ENCODE results near the gene GABBR1.
"Not testable (repeated sequence)": the region's sequence is repeated elsewhere in the genome, so short reads cannot be mapped to it uniquely, and the experiment has no call there.

GABBR1 gene

DNA sequence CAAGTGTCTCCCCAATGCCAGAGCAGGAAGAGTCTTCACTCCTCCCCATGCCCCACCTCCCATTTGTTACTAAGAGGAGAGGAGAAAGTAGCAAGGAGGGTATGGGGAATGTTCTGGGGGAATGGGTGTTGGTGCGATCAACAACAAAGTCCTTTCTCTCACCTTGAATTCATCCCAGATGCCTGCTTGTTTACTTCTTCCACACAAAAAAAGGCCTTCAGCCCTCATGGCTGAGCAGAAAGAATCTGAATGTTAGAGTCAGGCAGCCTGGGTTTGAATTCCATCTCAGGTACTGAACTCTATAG lies 33.8 kb upstream of the GABBR1 start:
- no peak for DNase-seq (ENCODE audit: low read depth in 1 of 2, low spot score in 1 of 2)
- in situ Hi-C loops (cut with HindIII; ENCODE audit: low pct_unique_long_range_greater_than_20kb, low sequenced_read_pairs), result no loop called here
- TF ChIP-seq JUND (IDR thresholded peaks at IDR 0.05; ENCODE audit: low read depth), result no peak

DNA sequence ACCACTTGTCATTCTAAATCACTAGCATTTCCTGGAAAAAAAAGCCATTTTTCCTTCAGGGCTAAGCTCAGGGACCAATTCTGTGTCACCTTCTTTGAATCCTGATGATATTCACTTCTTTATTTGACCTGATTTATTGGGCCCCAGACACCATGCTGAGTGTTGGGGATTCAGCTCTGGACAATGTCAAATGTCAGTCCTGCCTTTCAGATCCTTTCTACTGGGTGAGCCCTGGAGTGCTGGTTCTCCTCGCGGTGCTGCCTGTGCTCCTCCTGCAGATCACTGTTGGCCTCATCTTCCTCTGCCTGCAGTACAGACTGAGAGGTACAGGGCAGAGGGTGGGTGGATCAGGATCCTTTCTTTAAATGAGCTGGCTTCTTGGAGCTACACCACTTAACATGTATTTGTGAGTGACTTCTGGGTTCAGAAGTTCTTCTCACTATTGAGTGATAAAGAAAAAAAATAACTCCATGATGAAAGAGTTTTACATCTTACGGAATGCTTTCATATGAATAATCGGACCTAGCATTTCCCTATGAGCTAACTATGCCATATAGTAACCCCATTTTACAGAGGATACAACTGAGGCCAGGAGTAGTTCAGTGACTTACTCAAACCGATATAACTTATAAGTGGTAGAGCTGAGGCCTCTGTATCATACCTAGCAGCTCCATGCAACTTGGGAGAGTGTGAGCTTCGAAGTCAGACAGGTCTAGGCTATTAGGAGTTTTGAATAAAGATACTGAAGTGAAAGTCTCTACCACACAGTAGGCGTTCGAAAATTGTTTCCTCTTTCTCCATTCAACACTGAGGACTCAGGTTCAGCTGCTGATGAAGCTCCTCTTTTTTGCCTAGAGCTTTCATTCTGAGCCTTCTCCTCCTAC lies 33.2 kb upstream of the GABBR1 start:
- no peak for DNase-seq (ENCODE audit: low read depth in 1 of 2, low spot score in 1 of 2)
- no peak for TF ChIP-seq JUND (IDR thresholded peaks at IDR 0.05; ENCODE audit: low read depth)
- in situ Hi-C loops (cut with HindIII; ENCODE audit: low pct_unique_long_range_greater_than_20kb, low sequenced_read_pairs), result no loop called here

DNA sequence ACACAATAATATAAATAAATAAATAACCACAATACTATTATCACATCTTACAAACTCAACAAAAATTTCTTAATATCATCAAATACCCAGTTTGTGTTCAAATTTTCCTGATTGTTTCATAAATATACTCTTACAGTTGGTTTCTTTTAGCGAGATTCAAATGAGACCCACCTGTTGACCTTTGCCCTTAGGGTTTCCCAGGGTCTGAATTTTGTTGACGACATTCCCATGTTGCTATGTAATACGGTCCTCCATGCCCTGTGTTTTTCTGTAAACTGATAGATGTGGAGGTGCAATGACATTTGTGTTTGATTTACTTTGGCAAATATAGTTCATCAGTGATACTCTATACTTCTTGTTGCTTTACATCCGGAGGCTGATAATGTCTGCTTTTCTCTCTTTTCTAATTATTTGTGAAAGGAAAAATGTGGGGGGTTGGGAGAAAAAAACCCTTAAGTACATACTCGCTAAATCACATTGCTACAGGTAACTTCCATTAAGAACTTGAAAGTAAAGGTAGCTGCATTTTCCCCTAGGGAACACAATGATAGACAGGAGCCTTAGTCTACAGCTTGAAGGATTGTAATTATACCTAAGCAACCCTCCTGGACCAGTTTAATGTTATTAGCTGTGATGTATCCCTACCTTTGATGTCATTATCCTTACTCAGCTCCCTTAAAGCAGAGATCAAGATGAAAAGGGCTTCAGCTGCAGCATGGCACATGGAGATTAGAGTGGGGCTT lies 30.5 kb upstream of the GABBR1 start:
- in situ Hi-C loops (cut with HindIII; ENCODE audit: low pct_unique_long_range_greater_than_20kb, low sequenced_read_pairs), result no loop called here
- TF ChIP-seq JUND (IDR thresholded peaks at IDR 0.05; ENCODE audit: low read depth), result no peak
- no peak for DNase-seq (ENCODE audit: low read depth in 1 of 2, low spot score in 1 of 2)

DNA sequence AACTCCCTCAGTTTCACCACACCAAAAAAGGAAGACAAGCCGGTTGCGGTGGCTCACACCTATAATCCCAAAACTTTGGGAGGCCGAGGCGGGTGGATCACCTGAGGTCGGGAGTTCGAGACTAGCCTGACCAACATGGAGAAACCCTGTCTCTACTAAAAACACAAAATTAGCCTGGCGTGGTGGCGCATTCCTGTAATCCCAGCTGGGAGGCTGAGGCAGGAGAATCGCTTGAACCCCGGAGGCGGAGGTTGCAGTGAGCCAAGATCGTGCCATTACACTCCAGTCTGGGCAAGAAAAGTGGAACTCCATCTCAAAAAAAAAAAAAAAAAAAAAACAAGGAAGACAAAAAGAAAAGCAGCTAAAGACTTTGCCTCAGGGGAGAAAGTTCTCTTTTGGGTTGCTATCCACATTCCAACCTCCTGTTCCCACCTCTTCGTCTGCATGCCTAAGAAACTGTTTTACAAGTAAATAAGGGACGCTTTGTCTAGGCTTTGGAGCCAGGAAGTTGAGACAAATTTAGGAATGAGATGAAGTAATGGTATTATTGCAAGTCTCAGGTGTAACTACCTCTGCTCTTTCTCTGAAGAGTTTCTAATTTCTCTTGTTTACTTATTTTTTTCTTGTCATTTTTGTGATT lies 28.6 kb upstream of the GABBR1 start:
- DNase-seq (ENCODE audit: low read depth in 1 of 2, low spot score in 1 of 2), result peak in 1 of 2 experiments; percentile 70
- in situ Hi-C loops (cut with HindIII; ENCODE audit: low pct_unique_long_range_greater_than_20kb, low sequenced_read_pairs), result not testable (repeated sequence)

DNA sequence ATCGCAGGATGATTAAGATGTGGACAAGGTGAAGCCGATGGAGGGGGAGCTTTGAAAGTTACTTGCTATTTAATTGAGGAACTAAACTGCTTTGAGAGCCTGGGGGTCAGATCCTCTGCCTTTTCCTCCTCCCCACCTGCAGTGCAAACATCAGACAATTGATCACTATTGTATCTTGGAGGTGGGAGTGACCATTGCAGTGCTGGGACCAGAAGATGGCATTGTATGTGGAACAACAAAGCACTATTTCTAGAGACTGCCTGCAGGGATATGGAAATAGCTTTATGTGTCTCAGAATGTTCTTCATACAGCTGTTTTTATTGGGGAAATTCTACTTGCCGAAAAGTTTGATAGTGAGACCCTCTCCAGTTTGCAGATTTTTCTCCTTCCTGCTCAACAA lies 28.1 kb upstream of the GABBR1 start:
- in situ Hi-C loops (cut with HindIII; ENCODE audit: low pct_unique_long_range_greater_than_20kb, low sequenced_read_pairs), result no loop called here
- no peak for TF ChIP-seq JUND (IDR thresholded peaks at IDR 0.05; ENCODE audit: low read depth)
- DNase-seq (ENCODE audit: low read depth in 1 of 2, low spot score in 1 of 2), result no peak

DNA sequence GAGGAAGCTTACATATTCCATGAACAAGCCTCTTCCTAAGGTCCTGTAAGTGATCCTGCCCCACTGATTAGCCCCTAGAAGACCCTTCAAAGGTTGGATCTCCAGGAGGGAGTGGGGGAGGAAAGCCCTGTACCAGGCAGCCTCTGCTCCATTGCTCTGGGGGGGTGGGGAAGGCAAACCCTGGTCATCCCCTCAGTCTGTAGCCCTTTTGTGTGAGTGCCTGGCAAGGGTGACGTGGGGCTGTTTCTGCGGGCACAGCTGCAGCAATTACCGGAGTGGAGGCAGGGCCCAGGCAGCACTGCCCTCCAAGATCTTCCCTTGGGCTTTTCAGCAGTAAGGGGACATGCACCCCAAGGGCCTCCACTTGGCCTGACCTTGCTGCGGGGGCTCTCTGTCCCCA lies 23.8 kb upstream of the GABBR1 start, which contains the start of gene MOG:
Gene MOG (plus strand): TSS at position 295 of the 400 bp plus-strand sequence. CDS start 118 bp downstream, outside the sequence.
- TF ChIP-seq JUND (IDR thresholded peaks at IDR 0.05; ENCODE audit: low read depth), result no peak
- in situ Hi-C loops (cut with HindIII; ENCODE audit: low pct_unique_long_range_greater_than_20kb, low sequenced_read_pairs), result no loop called here
- no peak for DNase-seq (ENCODE audit: low read depth in 1 of 2, low spot score in 1 of 2)

DNA sequence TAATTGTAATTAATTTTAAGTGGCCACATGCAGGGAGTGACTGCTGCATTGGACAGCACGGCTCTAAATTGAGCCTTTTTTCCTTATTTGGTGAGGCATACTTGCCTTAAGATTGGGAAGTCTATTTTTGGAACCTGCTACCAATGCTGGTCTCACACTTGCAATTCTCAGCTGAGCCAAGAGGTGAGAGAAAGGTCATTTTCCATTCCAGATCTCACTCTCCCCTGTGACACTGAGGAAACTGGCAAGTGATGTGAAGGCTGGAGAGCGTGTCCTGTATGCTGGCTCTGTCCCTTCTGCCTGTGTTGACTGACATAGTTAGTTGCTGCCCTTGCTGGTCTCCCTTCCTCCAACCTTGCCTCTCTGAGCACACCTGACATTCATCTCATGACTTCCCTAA lies 23.2 kb upstream of the GABBR1 start:
- no peak for TF ChIP-seq JUND (IDR thresholded peaks at IDR 0.05; ENCODE audit: low read depth)
- in situ Hi-C loops (cut with HindIII; ENCODE audit: low pct_unique_long_range_greater_than_20kb, low sequenced_read_pairs), result no loop called here
- no peak for DNase-seq (ENCODE audit: low read depth in 1 of 2, low spot score in 1 of 2)

DNA sequence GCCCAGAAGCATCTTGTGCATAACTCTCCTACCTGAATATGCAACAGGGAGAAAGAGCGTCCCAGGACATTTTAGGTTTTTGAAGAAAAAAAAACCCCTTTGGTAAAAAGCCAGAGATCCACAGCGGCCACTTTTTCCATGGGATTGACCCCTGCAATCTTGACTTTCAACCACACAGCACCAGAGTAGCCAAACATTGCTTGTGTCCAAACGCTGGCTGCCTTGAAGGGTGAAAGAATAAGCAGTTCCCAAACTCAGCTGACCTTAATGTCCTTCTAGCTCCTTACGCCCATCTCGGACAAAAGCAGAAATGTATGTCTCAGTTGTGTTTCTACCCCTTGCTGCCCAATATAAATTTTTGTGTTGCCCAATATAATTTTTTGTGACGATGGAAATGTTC lies 22.7 kb upstream of the GABBR1 start:
- TF ChIP-seq JUND (IDR thresholded peaks at IDR 0.05; ENCODE audit: low read depth), result no peak
- in situ Hi-C loops (cut with HindIII; ENCODE audit: low pct_unique_long_range_greater_than_20kb, low sequenced_read_pairs), result no loop called here
- DNase-seq (ENCODE audit: low read depth in 1 of 2, low spot score in 1 of 2), result no peak

DNA sequence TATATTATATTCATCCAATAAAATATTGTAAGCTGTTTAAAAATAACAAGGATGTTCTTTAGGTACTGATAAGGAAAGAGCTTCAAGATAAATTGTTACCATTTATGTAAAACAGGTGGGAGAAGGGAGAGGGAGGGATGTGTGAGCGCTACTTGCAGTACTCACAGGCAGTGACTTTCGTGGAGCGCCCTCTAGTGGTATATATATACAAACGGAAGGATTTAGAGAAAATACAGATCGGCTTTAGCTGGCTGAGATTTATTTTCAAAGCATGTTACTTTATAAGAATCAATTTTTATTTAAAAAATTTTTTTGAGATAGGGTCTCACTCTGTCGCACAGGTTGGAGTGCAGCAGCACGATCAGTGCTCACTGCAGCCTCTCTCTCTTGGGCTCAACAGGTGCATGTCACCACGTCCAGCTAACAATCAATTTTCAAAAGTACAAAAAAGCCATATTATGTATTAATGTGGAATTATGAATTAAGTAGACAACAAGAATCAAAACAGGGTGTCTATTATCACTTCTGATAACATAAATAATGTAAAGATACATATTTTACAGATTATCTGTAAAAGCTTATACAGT lies 20.6 kb upstream of the GABBR1 start:
- in situ Hi-C loops (cut with HindIII; ENCODE audit: low pct_unique_long_range_greater_than_20kb, low sequenced_read_pairs), result no loop called here
- DNase-seq (ENCODE audit: low read depth in 1 of 2, low spot score in 1 of 2), result peak; percentile 43 to 75
- TF ChIP-seq JUND (IDR thresholded peaks at IDR 0.05; ENCODE audit: low read depth), result no peak

DNA sequence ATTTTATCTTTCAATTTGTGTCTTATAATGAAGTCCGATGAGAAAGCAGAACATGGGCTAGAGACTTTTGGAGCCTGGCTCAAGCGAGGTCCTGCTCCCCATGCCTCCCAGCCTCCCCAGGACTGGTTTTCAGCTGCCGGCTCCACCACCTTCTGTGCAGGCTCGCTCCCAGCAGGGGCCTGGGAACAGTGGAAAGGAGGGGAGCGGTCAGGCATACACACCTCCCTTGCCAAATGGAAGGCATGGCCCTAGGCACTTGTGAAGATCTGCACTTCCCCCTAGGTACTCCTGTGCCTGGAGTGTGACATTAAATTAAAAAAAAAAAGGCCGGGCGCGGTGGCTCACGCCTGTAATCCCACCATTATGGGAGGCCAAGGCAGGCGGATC lies 19.2 kb upstream of the GABBR1 start:
- no peak for TF ChIP-seq JUND (IDR thresholded peaks at IDR 0.05; ENCODE audit: low read depth)
- no peak for DNase-seq (ENCODE audit: low read depth in 1 of 2, low spot score in 1 of 2)
- in situ Hi-C loops (cut with HindIII; ENCODE audit: low pct_unique_long_range_greater_than_20kb, low sequenced_read_pairs), result no loop called here

DNA sequence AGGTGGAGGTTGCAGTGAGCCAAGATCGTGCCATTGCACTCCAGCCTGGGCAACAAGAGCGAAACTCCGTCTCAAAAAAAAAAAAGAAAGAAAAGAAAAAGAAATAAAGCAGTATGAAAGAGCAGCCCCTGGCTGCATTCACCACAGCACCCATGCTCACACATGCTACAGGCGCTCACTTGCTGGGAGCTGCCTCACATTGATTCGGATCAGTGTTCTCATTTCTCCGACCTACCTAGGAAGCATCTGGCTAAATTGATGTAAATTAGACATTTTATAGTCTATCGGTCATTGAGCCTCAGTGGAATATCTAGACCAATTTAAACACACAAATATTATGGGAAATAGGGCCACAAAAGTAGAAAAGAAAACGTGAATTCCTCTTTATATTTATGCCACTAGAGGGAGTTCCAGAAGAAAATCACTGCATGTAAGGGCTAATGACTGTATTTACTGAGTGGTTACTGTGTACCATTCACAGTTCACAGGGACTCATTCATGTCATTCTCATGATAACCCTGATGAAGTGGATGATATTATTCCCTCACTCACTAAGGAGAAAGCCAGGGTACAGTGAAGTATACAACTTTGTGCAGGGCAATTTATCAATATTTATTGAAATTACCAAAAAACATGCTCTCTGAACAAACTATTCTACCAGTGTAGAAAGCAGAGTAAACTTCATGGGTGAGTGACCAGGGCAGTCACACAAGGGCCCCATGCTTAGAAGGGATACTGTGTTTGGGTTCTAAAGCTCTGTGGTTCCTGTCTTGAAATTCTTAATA lies 18.6 kb upstream of the GABBR1 start:
- peak in 1 of 2 experiments; percentile 50 for DNase-seq (ENCODE audit: low read depth in 1 of 2, low spot score in 1 of 2)
- TF ChIP-seq JUND (IDR thresholded peaks at IDR 0.05; ENCODE audit: low read depth), result no peak
- in situ Hi-C loops (cut with HindIII; ENCODE audit: low pct_unique_long_range_greater_than_20kb, low sequenced_read_pairs), result no loop called here

Data from T47D (cell line).